ENCODE data around the gene LGALSL.
A peak's percentile ranks its signal among the peaks of the same experiment; 100 is the strongest.

The LGALSL gene

DNA sequence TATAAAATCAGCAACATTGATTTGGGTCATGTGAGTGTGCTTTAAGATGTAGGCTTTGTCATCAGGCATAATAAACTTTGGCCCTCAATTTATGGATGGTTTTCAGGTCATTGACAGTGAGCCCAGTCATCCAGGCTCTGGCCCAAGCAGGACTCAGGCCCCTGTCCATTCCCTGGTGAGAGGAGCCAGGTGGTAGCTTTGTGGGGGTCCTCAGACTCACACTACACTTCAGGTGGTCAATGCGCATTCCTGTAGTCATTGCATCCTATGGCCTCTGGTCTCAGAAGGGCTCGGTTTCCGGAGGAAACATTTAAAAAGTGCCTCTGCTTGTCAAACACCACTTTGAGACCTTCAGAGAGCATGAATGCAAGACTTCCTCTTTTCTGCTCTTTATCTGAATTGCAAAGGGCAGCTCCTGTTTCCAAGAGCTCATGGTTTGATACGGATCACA lies 20.2 kb downstream of the LGALSL start:
- peak; percentile 26 for DNase-seq (ENCODE audit: extremely low spot score)
- ChIA-PET CTCF (interaction anchor here (1.2 to 7.3 kb wide), 6 partner anchors 7 to 143 kb away, joined by 3 to 98 read pairs (median 6); no protein-coding TSS in a partner anchor), POLR2A (interaction anchor here (0.9 kb wide), 1 partner anchor 15 kb away, joined by 6 read pairs; no protein-coding TSS in a partner anchor)
- TF ChIP-seq, protein P1, sequence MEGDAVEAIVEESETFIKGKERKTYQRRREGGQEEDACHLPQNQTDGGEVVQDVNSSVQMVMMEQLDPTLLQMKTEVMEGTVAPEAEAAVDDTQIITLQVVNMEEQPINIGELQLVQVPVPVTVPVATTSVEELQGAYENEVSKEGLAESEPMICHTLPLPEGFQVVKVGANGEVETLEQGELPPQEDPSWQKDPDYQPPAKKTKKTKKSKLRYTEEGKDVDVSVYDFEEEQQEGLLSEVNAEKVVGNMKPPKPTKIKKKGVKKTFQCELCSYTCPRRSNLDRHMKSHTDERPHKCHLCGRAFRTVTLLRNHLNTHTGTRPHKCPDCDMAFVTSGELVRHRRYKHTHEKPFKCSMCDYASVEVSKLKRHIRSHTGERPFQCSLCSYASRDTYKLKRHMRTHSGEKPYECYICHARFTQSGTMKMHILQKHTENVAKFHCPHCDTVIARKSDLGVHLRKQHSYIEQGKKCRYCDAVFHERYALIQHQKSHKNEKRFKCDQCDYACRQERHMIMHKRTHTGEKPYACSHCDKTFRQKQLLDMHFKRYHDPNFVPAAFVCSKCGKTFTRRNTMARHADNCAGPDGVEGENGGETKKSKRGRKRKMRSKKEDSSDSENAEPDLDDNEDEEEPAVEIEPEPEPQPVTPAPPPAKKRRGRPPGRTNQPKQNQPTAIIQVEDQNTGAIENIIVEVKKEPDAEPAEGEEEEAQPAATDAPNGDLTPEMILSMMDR (IDR thresholded peaks at IDR 0.05; ENCODE audit: control extremely low read depth, extremely low read depth, low read depth, missing control alignments) = no peak

DNA sequence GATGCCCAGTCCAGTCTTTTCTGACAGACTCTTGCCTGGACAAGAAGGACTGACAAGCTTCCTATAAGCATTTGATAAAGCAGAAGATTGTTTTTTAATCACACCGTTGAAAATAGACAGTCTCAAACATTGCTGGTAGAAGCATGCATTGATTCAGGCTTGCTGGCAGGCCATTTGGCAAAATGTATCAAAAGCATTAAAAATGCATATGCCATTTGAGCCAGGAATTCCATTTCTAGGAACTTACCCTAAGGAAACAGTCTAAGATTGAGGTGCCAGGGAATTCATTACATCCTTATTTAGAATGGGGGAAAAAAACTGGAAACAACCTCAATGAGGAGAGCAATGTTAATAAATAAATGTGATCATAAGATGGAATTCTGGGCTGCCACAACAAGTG lies 20.7 kb downstream of the LGALSL start:
- ChIA-PET POLR2A (interaction anchor here (0.9 kb wide), 1 partner anchor 15 kb away, joined by 6 read pairs; no protein-coding TSS in a partner anchor), CTCF (interaction anchor here (1.2 to 7.3 kb wide), 5 partner anchors 12 to 144 kb away, joined by 3 to 98 read pairs (median 6); no protein-coding TSS in a partner anchor)
- no peak for DNase-seq (ENCODE audit: extremely low spot score)

DNA sequence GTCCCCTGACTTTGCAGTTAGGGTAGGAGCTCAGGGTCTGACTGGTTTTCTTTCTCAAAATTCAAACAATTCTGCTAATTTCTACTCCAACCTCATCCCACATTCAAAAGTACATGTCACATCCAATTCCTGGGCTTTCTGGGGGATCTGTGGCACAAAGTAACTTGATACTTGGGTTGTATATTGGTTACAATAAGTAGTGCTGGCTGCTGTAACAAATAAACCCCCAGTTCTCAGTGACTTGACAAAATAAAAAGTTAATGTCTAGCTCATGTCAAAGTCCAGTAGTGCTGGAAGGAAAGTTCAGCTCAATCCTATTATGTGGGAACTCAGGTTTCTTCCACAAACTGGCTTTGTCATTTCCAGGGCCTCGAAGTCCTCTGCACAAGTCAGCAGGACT lies 23.1 kb downstream of the LGALSL start:
- ChIA-PET CTCF (interaction anchor here (1.4 to 16.7 kb wide), 4 partner anchors 9 to 148 kb away, joined by 4 to 312 read pairs (median 30); no protein-coding TSS in a partner anchor), POLR2A (interaction anchor here (1.2 kb wide), 1 partner anchor 48 kb away, joined by 3 read pairs; no protein-coding TSS in a partner anchor)
- DNase-seq (ENCODE audit: extremely low spot score) = no peak
- TF ChIP-seq, protein P1 (IDR thresholded peaks at IDR 0.05; ENCODE audit: control extremely low read depth, extremely low read depth, low read depth, missing control alignments) = no peak

More for the DNA sequence above, 20.7 kb downstream of the LGALSL start:
- TF ChIP-seq, protein P1 (IDR thresholded peaks at IDR 0.05; ENCODE audit: control extremely low read depth, extremely low read depth, low read depth, missing control alignments) = no peak

DNA sequence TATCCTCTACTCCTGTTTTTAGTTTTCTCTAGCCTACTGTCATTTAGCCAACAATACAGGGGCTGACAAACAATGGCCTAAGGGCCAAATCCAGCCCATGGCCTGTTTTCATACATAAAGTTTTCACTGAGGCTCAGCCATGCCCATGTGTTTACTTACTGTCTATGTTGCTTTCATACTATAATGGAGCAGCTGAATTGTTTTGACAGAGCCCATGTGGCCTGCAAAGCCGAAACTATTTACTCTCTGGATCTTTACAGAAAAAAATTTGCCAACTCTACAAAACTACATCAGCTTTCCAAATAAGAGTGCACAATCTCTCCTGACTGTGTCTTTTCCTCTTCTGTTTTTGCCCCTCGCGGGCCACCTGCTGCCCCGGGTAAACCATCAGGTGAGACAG lies 24.0 kb downstream of the LGALSL start:
- DNase-seq (ENCODE audit: extremely low spot score) = no peak
- CTCF ChIA-PET = interaction anchor here (5.9 to 16.7 kb wide), 2 partner anchors 11 to 148 kb away, joined by 54 to 312 read pairs; no protein-coding TSS in a partner anchor
- TF ChIP-seq, protein P1 (IDR thresholded peaks at IDR 0.05; ENCODE audit: control extremely low read depth, extremely low read depth, low read depth, missing control alignments) = no peak
- POLR2A ChIA-PET = no interaction called here

DNA sequence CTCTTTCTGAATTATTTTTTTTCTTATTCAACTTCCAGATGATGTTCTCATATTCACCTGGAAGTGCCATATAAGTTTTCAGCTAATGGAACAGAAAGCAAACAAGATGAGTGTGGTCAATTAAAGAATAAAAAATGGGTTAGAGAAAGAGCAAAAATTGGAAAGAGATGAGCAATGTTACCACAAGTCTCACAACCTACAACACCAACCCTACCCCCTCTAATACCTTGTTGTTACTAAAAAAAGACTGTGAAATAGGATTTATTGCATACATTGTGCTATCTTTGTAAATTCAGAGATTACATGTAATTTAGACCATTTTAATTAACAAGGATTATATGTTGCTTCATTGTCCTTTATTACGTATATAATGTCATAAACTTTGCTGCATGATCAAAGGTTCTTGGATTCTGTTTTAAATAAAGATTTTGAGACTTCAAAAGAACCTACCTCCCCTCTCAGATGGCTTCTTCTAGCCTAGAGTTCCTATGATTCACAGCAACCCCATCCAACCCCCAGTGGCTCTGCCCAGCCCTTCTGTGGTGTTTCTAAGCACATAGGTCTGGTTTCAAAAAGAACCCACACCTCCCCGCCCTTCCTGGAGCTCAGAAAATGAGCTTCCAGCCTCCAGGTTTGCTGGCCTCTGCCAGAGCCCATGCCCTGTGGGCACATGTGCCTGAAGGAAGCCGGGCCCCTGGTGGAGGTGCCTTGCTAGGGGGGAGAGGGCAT lies 24.7 kb downstream of the LGALSL start:
- DNase-seq (ENCODE audit: extremely low spot score) = no peak
- ChIA-PET CTCF (interaction anchor here (5.9 to 16.7 kb wide), 2 partner anchors 10 to 149 kb away, joined by 54 to 312 read pairs; no protein-coding TSS in a partner anchor), POLR2A (no interaction called here)
- TF ChIP-seq, protein P1 (IDR thresholded peaks at IDR 0.05; ENCODE audit: control extremely low read depth, extremely low read depth, low read depth, missing control alignments) = no peak

DNA sequence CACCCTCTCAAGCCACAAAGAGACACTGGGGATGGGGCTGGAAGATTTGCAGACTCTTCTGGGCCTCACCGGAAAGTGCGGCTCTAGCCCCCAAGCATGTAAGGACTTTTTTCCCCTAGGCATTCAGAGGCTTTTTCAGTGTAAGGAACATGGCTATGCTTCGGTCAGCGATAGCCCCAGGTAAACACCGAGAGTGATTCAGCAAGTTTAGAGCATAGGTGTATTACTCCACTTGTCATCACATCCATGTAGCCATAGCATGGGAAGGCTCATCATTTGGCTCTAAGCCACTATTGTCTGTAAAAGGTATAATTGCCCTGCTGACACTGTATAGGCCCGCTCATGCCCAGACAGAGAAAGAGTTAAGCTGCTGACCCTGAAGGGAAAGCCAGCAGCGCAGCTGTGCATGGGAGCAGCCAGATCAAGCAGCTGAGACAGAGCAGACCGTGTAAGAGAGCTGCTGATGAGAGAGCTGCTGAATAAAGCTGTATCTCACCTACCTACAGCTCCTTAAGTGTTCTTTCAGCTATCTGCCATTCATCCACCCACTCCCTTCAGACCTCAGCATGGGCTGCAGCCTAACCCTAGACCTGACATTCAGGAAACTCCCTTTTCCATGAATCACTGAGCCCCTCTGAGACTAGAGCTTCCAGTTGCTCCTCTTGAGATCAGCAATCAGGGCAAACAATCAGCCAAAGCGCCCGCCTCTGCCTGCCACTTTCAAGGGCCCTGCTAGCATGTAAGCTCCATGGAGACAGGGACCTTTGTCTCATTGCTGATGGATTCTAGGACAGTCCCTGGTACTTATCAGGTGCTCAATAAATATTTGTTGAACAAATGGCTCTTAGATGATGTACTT lies 25.5 kb downstream of the LGALSL start:
- ChIA-PET POLR2A (no interaction called here), CTCF (interaction anchor here (0.9 to 16.7 kb wide), 6 partner anchors 8 to 150 kb away, joined by 3 to 312 read pairs (median 14); no protein-coding TSS in a partner anchor)
- no peak for DNase-seq (ENCODE audit: extremely low spot score)
- TF ChIP-seq, protein P1 (IDR thresholded peaks at IDR 0.05; ENCODE audit: control extremely low read depth, extremely low read depth, low read depth, missing control alignments) = no peak
